Measurements from ENCODE around the gene MEGF11.

DNA sequence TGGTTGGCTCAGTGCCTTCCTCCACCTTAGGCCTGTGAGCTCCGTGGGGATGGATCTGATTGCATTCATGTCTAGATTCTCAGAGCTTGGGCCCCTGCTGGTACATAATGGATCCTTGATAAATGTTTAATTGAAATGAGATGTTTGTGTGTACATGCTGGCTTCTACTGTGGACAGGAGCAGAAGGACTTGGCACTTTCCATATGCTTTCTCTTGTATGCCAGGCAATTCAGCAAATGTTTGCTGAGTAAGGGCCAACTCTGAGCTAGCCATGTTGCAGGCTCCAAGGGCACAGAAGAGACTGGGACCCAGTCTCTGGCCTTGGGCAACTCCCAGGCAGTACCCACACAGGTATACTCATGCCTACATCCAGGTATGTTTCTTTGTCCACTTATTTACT, 317.3 kb downstream of the MEGF11 start:
- no peak for TF ChIP-seq NFRKB (IDR thresholded peaks at IDR 0.05)
- TF ChIP-seq SUZ12 (IDR thresholded peaks at IDR 0.05): no peak
- no peak for TF ChIP-seq SP1 (IDR thresholded peaks at IDR 0.05)
- TF ChIP-seq FOXM1 (IDR thresholded peaks at IDR 0.05; ENCODE audit: borderline replicate concordance): no peak
- no peak for TF ChIP-seq ELF4 (IDR thresholded peaks at IDR 0.05)
- TF ChIP-seq BHLHE40 (IDR thresholded peaks at IDR 0.05; ENCODE audit: borderline replicate concordance): no peak
- no peak for TF ChIP-seq ARNT (IDR thresholded peaks at IDR 0.05)
- no peak for TF ChIP-seq HDGF (IDR thresholded peaks at IDR 0.05; ENCODE audit: borderline replicate concordance)
- no peak for TF ChIP-seq ZNF384 (IDR thresholded peaks at IDR 0.05)
- no peak for TF ChIP-seq TARDBP (IDR thresholded peaks at IDR 0.05)
- TF ChIP-seq, protein P1, sequence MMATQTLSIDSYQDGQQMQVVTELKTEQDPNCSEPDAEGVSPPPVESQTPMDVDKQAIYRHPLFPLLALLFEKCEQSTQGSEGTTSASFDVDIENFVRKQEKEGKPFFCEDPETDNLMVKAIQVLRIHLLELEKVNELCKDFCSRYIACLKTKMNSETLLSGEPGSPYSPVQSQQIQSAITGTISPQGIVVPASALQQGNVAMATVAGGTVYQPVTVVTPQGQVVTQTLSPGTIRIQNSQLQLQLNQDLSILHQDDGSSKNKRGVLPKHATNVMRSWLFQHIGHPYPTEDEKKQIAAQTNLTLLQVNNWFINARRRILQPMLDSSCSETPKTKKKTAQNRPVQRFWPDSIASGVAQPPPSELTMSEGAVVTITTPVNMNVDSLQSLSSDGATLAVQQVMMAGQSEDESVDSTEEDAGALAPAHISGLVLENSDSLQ (IDR thresholded peaks at IDR 0.05): no peak
- TF ChIP-seq FOXA1 (IDR thresholded peaks at IDR 0.05): no peak
